ENCODE data around the gene NR2C2.

NR2C2 gene

GRCh38 chr3:15056676-15057404 is 109.5 kb downstream of the NR2C2 start:
- no peak for DNase-seq (ENCODE audit: low read depth)
- no peak overlapping the region for H3K4me3 ChIP-seq (ENCODE audit: low read depth, low read length)
- TF ChIP-seq MYC (IDR thresholded peaks at IDR 0.05; ENCODE audit: low read depth, low read length), result no peak
- no peak for TF ChIP-seq MAX (IDR thresholded peaks at IDR 0.05; ENCODE audit: low read depth, low read length)
- TF ChIP-seq CTCF (IDR thresholded peaks at IDR 0.05; ENCODE audit: low read depth, low read length), result no peak
- no peak for TF ChIP-seq POLR2A (IDR thresholded peaks at IDR 0.05; ENCODE audit: extremely low read depth, insufficient read length)

GRCh38 chr3:15060029-15060428 is 112.6 kb downstream of the NR2C2 start:
- no peak overlapping the region for H3K4me3 ChIP-seq (ENCODE audit: low read depth, low read length)
- DNase-seq (ENCODE audit: low read depth), result no peak
- TF ChIP-seq CTCF (IDR thresholded peaks at IDR 0.05; ENCODE audit: low read depth, low read length) (no peak), MYC (IDR thresholded peaks at IDR 0.05; ENCODE audit: low read depth, low read length) (no peak), POLR2A (IDR thresholded peaks at IDR 0.05; ENCODE audit: extremely low read depth, insufficient read length) (no peak), MAX (IDR thresholded peaks at IDR 0.05; ENCODE audit: low read depth, low read length) (no peak)

GRCh38 chr3:15063238-15063637 is 115.9 kb downstream of the NR2C2 start:
- DNase-seq (ENCODE audit: low read depth), result no peak
- peak overlapping the region; percentile 87 for H3K4me3 ChIP-seq (ENCODE audit: low read depth, low read length)
- TF ChIP-seq POLR2A (IDR thresholded peaks at IDR 0.05; ENCODE audit: extremely low read depth, insufficient read length) (no peak), MAX (IDR thresholded peaks at IDR 0.05; ENCODE audit: low read depth, low read length) (no peak), MYC (IDR thresholded peaks at IDR 0.05; ENCODE audit: low read depth, low read length) (no peak)

- TF ChIP-seq POLR2A (IDR thresholded peaks at IDR 0.05; ENCODE audit: extremely low read depth, insufficient read length) (no peak), MYC (IDR thresholded peaks at IDR 0.05; ENCODE audit: low read depth, low read length) (no peak), MAX (IDR thresholded peaks at IDR 0.05; ENCODE audit: low read depth, low read length) (no peak), CTCF (IDR thresholded peaks at IDR 0.05; ENCODE audit: low read depth, low read length) (no peak)
- H3K4me3 ChIP-seq (ENCODE audit: low read depth, low read length), result peak overlapping the region; percentile 87
- DNase-seq (ENCODE audit: low read depth), result no peak
Measured at GRCh38 chr3:15063656-15064286, 116.4 kb downstream of the NR2C2 start.

GRCh38 chr3:15064299-15064834 is 117.0 kb downstream of the NR2C2 start:
- DNase-seq (ENCODE audit: low read depth), result peak; percentile 61
- H3K4me3 ChIP-seq (ENCODE audit: low read depth, low read length), result peak overlapping the region; percentile 87
- TF ChIP-seq MAX (IDR thresholded peaks at IDR 0.05; ENCODE audit: low read depth, low read length) (peak; percentile 35; the same call in 1 of the 2 replicates), CTCF (IDR thresholded peaks at IDR 0.05; ENCODE audit: low read depth, low read length) (no peak)

Measured in NB4 (cell line).